ENCODE results near the gene SPRYD3. TPM values are rescaled to one million over a fixed set of nuclear protein-coding genes. Genes with fewer than 3 reads are reported as not detected.

The SPRYD3 gene
- total RNA-seq, 1 experiment from 2014 or later: 18.5 TPM

GRCh38 chr12:53094394-53094787, 15.2 kb upstream of the SPRYD3 start:
- Histone ChIP-seq H3K9me2 (replicated peaks; ENCODE audit: low read length) (no peaks in the 10 kb centered on the region), H3K79me2 (ENCODE audit: low read length) (0 out of 2 replicates have a peak, but pooled peaks cover 4% of the 10 kb centered on the region), H3K27ac (ENCODE audit: low read length) (no peak overlapping the region)

GRCh38 chr12:53093777-53094393, 14.7 kb upstream of the SPRYD3 start:
- Histone ChIP-seq H4K20me1 (ENCODE audit: low read length) (no peaks in the 10 kb centered on the region), H2AFZ (ENCODE audit: low read length) (no peak overlapping the region), H3K27me3 (ENCODE audit: low read length) (no peaks in the 10 kb centered on the region), H3F3A (ENCODE audit: low read length, unreplicated experiment) (no peaks in the 10 kb centered on the region), H3K36me3 (ENCODE audit: low read depth, low read length) (no peaks in the 10 kb centered on the region), H3K4me2 (ENCODE audit: low read length) (no peak overlapping the region), H3K9me2 (replicated peaks; ENCODE audit: low read length) (no peaks in the 10 kb centered on the region), H3K27ac (ENCODE audit: low read length) (no peak overlapping the region), H3K9ac (ENCODE audit: low read length) (no peak overlapping the region), H3K79me2 (ENCODE audit: low read length) (0 out of 2 replicates have a peak, but pooled peaks cover 4% of the 10 kb centered on the region), H3K4me3 (ENCODE audit: low read length) (no peak overlapping the region), H3K4me1 (ENCODE audit: insufficient read depth, low read length) (peaks cover 28% of the 10 kb centered on the region), H3K9me3 (ENCODE audit: low read length) (no peaks in the 10 kb centered on the region)
- DNase-seq (no peak), ATAC-seq (no peak)
- intact Hi-C loops (cut with micrococcal nuclease): no loop called here
- POLR2A ChIA-PET (ENCODE audit: unreplicated experiment): interaction anchor here (0.7 kb wide), 1 partner anchor 15 kb away, joined by 5 read pairs; the partner anchor contains the start of gene SPRYD3
- no TSS peak for BruUV-seq (replicated peaks)
- TF ChIP-seq CTCF (conservative IDR thresholded peaks at IDR 0.05; ENCODE audit: low read depth, low read length): no peak
- no peak for TF ChIP-seq EZH2phosphoT487 (IDR thresholded peaks at IDR 0.05; ENCODE audit: borderline replicate concordance, low read length)
- TF ChIP-seq EZH2 (IDR thresholded peaks at IDR 0.05; ENCODE audit: low read length, unreplicated experiment): no peak
- CTCF ChIA-PET: no interaction called here

More at GRCh38 chr12:53094394-53094787, 15.2 kb upstream of the SPRYD3 start:
- TF ChIP-seq EZH2phosphoT487 (IDR thresholded peaks at IDR 0.05; ENCODE audit: borderline replicate concordance, low read length) (no peak), CTCF (conservative IDR thresholded peaks at IDR 0.05; ENCODE audit: low read depth, low read length) (no peak), EZH2 (IDR thresholded peaks at IDR 0.05; ENCODE audit: low read length, unreplicated experiment) (no peak)
- Histone ChIP-seq H3K27me3 (ENCODE audit: low read length) (no peaks in the 10 kb centered on the region), H3F3A (ENCODE audit: low read length, unreplicated experiment) (no peaks in the 10 kb centered on the region), H3K36me3 (ENCODE audit: low read depth, low read length) (no peaks in the 10 kb centered on the region), H4K20me1 (ENCODE audit: low read length) (no peaks in the 10 kb centered on the region), H3K4me2 (ENCODE audit: low read length) (no peak overlapping the region), H2AFZ (ENCODE audit: low read length) (no peak overlapping the region), H3K9me3 (ENCODE audit: low read length) (no peaks in the 10 kb centered on the region), H3K4me1 (ENCODE audit: insufficient read depth, low read length) (peaks cover 33% of the 10 kb centered on the region), H3K4me3 (ENCODE audit: low read length) (no peak overlapping the region), H3K9ac (ENCODE audit: low read length) (no peak overlapping the region)
- CTCF ChIA-PET: no interaction called here
- DNase-seq (no peak), ATAC-seq (no peak)
- POLR2A ChIA-PET (ENCODE audit: unreplicated experiment): interaction anchor here (0.7 kb wide), 1 partner anchor 15 kb away, joined by 5 read pairs; the partner anchor contains the start of gene SPRYD3
- intact Hi-C loops (cut with micrococcal nuclease): no loop called here
- BruUV-seq (replicated peaks): no TSS peak

GRCh38 chr12:53091756-53092155, 12.6 kb upstream of the SPRYD3 start:
- no peaks in the 10 kb centered on the region for H3K36me3 ChIP-seq (ENCODE audit: low read depth, low read length)
- DNase-seq (no peak), ATAC-seq (no peak)
- H3K27me3 ChIP-seq (ENCODE audit: low read length): no peaks in the 10 kb centered on the region
- no peaks in the 10 kb centered on the region for H3K9me3 ChIP-seq (ENCODE audit: low read length)
- peaks cover 13% of the 10 kb centered on the region for H3K4me1 ChIP-seq (ENCODE audit: insufficient read depth, low read length)
- H3K79me2 ChIP-seq (ENCODE audit: low read length): no peaks in the 10 kb centered on the region
- intact Hi-C loops (cut with micrococcal nuclease): no loop called here
- TF ChIP-seq EZH2phosphoT487 (IDR thresholded peaks at IDR 0.05; ENCODE audit: borderline replicate concordance, low read length) (no peak), CTCF (conservative IDR thresholded peaks at IDR 0.05; ENCODE audit: low read depth, low read length) (no peak), EZH2 (IDR thresholded peaks at IDR 0.05; ENCODE audit: low read length, unreplicated experiment) (no peak)
- no peak overlapping the region for H3K9ac ChIP-seq (ENCODE audit: low read length)
- CTCF ChIA-PET: no interaction called here
- no peak overlapping the region for H3K4me3 ChIP-seq (ENCODE audit: low read length)
- no peak overlapping the region for H2AFZ ChIP-seq (ENCODE audit: low read length)
- H3F3A ChIP-seq (ENCODE audit: low read length, unreplicated experiment): no peaks in the 10 kb centered on the region
- H3K9me2 ChIP-seq (replicated peaks; ENCODE audit: low read length): no peaks in the 10 kb centered on the region
- no peak overlapping the region for H3K4me2 ChIP-seq (ENCODE audit: low read length)
- H4K20me1 ChIP-seq (ENCODE audit: low read length): no peaks in the 10 kb centered on the region
- H3K27ac ChIP-seq (ENCODE audit: low read length): no peak overlapping the region
- POLR2A ChIA-PET (ENCODE audit: unreplicated experiment): no interaction called here
- BruUV-seq (replicated peaks): no TSS peak

Measured in PC-3 (cell line).